ENCODE results near the gene BAIAP2L1. TPM values are rescaled to one million over a fixed set of nuclear protein-coding genes. Genes with fewer than 3 reads are reported as not detected.
A peak's percentile ranks its signal among the peaks of the same experiment; 100 is the strongest.

BAIAP2L1 gene
- total and polyA plus RNA-seq, 12 donors, result 16.9 to 49.0 (median 24.3) TPM

DNA sequence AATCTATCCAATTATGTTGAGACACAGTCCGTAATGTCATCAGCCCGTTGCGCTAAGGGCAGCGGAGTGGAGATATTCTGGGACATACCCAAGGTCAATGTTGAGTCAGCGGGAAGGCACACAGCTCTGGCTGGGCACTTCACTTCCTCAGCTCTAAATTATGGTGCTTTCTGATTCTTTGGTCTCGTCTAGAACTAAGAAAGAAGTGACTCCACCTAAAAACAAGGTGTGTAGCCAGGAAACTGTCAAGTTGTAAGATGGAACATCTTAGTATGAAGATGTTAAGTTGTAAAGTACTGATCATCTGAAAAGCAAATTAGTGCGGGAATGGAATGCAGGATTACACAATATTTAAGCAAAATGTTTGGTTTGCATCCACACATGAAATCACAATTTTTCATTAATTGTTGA lies 43.1 kb downstream of the BAIAP2L1 start:
- WGBS, 4 donors, result 24 to 37% (median 36%) methylated on average over 7 of the region's 7 CpGs
- DNase-seq, result peak; percentile 75 to 91 (median 87)
- Histone ChIP-seq H3K36me3 (replicated peaks in 1 of 2) (no peaks in the 10 kb centered on the region), H3K27me3 (no peaks in the 10 kb centered on the region), H3K4me3 (no peak overlapping the region), H3K9me3 (replicated peaks in 1 of 3) (no peaks in the 10 kb centered on the region), H3K27ac (peak overlapping the region; percentile 16 to 76 (median 62)), H3K4me1 (replicated peaks in 1 of 2) (peaks cover 11 to 13% of the 10 kb centered on the region in 2 donors)
- intact Hi-C loops (cut with DNase I), result no loop called here
- peak in 1 of 2 donors; percentile 35 for TF ChIP-seq POLR2A (IDR thresholded peaks at IDR 0.05)
- TF ChIP-seq, protein P1, sequence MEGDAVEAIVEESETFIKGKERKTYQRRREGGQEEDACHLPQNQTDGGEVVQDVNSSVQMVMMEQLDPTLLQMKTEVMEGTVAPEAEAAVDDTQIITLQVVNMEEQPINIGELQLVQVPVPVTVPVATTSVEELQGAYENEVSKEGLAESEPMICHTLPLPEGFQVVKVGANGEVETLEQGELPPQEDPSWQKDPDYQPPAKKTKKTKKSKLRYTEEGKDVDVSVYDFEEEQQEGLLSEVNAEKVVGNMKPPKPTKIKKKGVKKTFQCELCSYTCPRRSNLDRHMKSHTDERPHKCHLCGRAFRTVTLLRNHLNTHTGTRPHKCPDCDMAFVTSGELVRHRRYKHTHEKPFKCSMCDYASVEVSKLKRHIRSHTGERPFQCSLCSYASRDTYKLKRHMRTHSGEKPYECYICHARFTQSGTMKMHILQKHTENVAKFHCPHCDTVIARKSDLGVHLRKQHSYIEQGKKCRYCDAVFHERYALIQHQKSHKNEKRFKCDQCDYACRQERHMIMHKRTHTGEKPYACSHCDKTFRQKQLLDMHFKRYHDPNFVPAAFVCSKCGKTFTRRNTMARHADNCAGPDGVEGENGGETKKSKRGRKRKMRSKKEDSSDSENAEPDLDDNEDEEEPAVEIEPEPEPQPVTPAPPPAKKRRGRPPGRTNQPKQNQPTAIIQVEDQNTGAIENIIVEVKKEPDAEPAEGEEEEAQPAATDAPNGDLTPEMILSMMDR (IDR thresholded peaks at IDR 0.05), result no peak

DNA sequence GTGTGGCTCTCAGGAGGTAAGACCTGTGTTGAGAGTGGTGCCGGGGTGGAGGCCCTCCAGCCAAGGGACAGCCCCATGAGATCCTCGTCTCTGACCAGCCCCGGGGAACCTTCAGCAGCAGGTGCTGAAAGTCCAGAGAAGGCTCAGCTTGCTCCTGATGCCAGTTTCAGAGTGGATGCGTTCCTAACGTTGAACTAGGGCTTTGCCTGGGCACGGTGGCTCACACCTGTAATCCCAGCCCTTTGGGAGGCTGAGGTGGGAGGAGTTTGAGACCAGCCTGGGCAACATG lies 45.7 kb downstream of the BAIAP2L1 start:
- intact Hi-C loops (cut with DNase I), result no loop called here
- no peak for DNase-seq
- Histone ChIP-seq H3K4me3 (no peak overlapping the region), H3K36me3 (replicated peaks in 1 of 2) (no peaks in the 10 kb centered on the region), H3K4me1 (replicated peaks in 1 of 2) (peaks cover 10 to 11% of the 10 kb centered on the region in 2 donors), H3K9me3 (replicated peaks in 1 of 3) (no peaks in the 10 kb centered on the region), H3K27me3 (no peaks in the 10 kb centered on the region), H3K27ac (peak overlapping the region in 1 of 5 donors; percentile 40)
- TF ChIP-seq, protein P1 (IDR thresholded peaks at IDR 0.05), result no peak
- no peak for TF ChIP-seq POLR2A (IDR thresholded peaks at IDR 0.05)
- WGBS, 4 donors, result 67 to 100% (median 91%) methylated on average over 4 to 6 of the region's 6 CpGs

- WGBS, 4 donors, result 66 to 78% (median 74%) methylated on average over 20 to 22 of the region's 22 CpGs
- H3K36me3 ChIP-seq (replicated peaks in 1 of 2), result no peaks in the 10 kb centered on the region
- no peak overlapping the region for H3K4me3 ChIP-seq
- peaks cover 6 to 11% of the 10 kb centered on the region in 2 donors for H3K4me1 ChIP-seq (replicated peaks in 1 of 2)
- H3K9me3 ChIP-seq (replicated peaks in 1 of 3), result no peaks in the 10 kb centered on the region
- no peak for TF ChIP-seq POLR2A (IDR thresholded peaks at IDR 0.05)
- TF ChIP-seq, protein P1 (IDR thresholded peaks at IDR 0.05), result no peak
- DNase-seq, result peak in 6 of 7 donors; percentile 30 to 68 (median 52)
- H3K27ac ChIP-seq, result peak overlapping the region in 3 of 5 donors; percentile 2 to 40 (median 32)
- H3K27me3 ChIP-seq, result no peaks in the 10 kb centered on the region
- intact Hi-C loops (cut with DNase I), result no loop called here
Observed at GRCh38 chr7:98354511-98355249, 46.2 kb downstream of the BAIAP2L1 start.

- 88 to 91% (median 89%) methylated on average over 7 of the region's 7 CpGs for WGBS, 4 donors
- H3K27ac ChIP-seq, result peak overlapping the region in 3 of 5 donors; percentile 2 to 40 (median 32)
- intact Hi-C loops (cut with DNase I), result no loop called here
- TF ChIP-seq, protein P1 (IDR thresholded peaks at IDR 0.05), result no peak
- no peak for TF ChIP-seq POLR2A (IDR thresholded peaks at IDR 0.05)
- H3K4me1 ChIP-seq (replicated peaks in 1 of 2), result peaks cover 6 to 11% of the 10 kb centered on the region in 2 donors
- no peak overlapping the region for H3K4me3 ChIP-seq
- no peaks in the 10 kb centered on the region for H3K27me3 ChIP-seq
- H3K9me3 ChIP-seq (replicated peaks in 1 of 3), result no peaks in the 10 kb centered on the region
- H3K36me3 ChIP-seq (replicated peaks in 1 of 2), result no peaks in the 10 kb centered on the region
- DNase-seq, result no peak
Observed at GRCh38 chr7:98354052-98354451, 46.8 kb downstream of the BAIAP2L1 start.

Data from adrenal gland (tissue), 12 donors.